ENCODE measurements around the gene DLX2. TPM values are rescaled to one million over a fixed set of nuclear protein-coding genes. Genes with fewer than 3 reads are reported as not detected.

Gene DLX2
- total RNA-seq, 2 donors from 2014 or later: 0.45 TPM; not detected in 1

DNA sequence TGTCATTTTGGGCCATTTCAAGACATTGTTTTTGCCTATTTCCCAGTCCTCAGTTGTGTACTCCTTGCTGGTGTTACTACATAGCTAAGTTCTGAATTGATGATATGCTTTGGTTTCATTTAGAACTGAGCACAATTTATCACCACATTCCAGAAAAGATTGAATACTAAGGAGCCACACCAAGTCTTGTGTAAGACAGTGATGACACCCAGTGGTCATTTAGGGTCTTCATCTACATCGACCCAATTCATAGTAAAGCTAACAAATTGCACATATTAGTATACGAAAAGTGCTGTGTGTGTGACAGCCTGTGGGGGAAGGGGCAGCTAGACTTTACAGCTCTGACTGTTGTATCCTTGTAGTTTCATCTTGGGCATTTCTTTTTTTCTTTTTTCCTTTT is 10.9 kb upstream of the DLX2 start:
- Histone ChIP-seq H3K4me3 (no peak overlapping the region), H3K4me1 (replicated peaks) (no peaks in the 10 kb centered on the region), H3K27ac (no peak overlapping the region), H3K27me3 (replicated peaks; ENCODE audit: insufficient read depth) (no peaks in the 10 kb centered on the region), H3K9me3 (no peaks in the 10 kb centered on the region), H3K36me3 (no peaks in the 10 kb centered on the region)
- WGBS: 35% methylated on average over 2 of the region's 2 CpGs
- DNase-seq (ENCODE audit: low spot score): no peak
- intact Hi-C loops (cut with DNase I): loop anchor here (5.0 kb wide), 1 partner anchor 516 kb away; no protein-coding TSS in a partner anchor
- TF ChIP-seq, protein P1, sequence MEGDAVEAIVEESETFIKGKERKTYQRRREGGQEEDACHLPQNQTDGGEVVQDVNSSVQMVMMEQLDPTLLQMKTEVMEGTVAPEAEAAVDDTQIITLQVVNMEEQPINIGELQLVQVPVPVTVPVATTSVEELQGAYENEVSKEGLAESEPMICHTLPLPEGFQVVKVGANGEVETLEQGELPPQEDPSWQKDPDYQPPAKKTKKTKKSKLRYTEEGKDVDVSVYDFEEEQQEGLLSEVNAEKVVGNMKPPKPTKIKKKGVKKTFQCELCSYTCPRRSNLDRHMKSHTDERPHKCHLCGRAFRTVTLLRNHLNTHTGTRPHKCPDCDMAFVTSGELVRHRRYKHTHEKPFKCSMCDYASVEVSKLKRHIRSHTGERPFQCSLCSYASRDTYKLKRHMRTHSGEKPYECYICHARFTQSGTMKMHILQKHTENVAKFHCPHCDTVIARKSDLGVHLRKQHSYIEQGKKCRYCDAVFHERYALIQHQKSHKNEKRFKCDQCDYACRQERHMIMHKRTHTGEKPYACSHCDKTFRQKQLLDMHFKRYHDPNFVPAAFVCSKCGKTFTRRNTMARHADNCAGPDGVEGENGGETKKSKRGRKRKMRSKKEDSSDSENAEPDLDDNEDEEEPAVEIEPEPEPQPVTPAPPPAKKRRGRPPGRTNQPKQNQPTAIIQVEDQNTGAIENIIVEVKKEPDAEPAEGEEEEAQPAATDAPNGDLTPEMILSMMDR (IDR thresholded peaks at IDR 0.05): peak in 2 of 4 experiments; percentile 21 to 39
- TF ChIP-seq POLR2AphosphoS5 (IDR thresholded peaks at IDR 0.05) (no peak), POLR2A (IDR thresholded peaks at IDR 0.05) (no peak)

DNA sequence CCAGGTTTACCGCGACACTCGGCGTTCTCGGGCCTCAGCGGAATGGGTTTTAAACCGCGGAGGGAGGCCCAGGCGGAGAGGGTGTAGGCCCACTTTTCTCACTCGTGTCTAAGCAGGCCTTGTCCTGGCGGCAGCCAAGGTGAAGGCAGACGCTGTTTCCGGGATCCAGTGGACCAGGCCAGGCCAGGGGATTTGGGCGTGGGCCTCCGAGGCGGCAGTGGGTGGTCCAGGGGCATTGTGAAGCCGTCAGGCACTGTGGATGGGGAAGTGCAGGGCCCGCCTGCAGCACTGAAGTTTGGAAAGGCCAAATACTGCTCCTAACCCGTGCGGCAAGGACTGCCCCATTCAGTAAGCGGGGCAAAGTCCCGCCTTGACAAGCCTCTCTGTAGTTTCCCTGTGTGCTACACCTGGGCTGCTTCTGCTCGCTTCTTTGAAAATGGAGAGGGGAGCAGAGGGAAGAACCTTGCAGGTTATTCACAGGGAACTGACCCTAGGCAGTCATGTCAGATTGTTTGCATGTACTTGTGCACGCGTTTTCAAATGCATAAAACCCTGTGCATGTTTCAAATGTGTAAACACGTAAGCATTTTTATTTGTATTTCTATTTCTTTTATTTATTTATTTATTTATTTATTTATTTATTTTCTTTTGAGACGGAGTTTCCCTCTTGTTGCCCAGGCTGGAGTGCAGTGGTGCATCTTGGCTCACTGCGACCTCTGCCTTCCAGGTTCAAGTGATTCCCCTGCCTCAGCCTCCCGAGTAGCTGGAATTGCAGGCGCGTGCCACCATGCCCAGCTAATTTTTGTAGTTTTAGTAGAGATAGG is 7.5 kb upstream of the DLX2 start:
- Histone ChIP-seq H3K4me1 (replicated peaks) (no peaks in the 10 kb centered on the region), H3K4me3 (no peak overlapping the region), H3K9me3 (no peaks in the 10 kb centered on the region), H3K27me3 (replicated peaks; ENCODE audit: insufficient read depth) (peaks cover 16% of the 10 kb centered on the region), H3K27ac (no peak overlapping the region), H3K36me3 (no peaks in the 10 kb centered on the region)
- DNase-seq (ENCODE audit: low spot score): no peak
- TF ChIP-seq POLR2AphosphoS5 (IDR thresholded peaks at IDR 0.05): no peak
- TF ChIP-seq POLR2A (IDR thresholded peaks at IDR 0.05): no peak
- TF ChIP-seq, protein P1 (IDR thresholded peaks at IDR 0.05): no peak
- intact Hi-C loops (cut with DNase I): loop anchor here (5.0 to 10.0 kb wide), 2 partner anchors 513 to 535 kb away; no protein-coding TSS in a partner anchor
- WGBS: 87% methylated on average over 31 of the region's 31 CpGs

DNA sequence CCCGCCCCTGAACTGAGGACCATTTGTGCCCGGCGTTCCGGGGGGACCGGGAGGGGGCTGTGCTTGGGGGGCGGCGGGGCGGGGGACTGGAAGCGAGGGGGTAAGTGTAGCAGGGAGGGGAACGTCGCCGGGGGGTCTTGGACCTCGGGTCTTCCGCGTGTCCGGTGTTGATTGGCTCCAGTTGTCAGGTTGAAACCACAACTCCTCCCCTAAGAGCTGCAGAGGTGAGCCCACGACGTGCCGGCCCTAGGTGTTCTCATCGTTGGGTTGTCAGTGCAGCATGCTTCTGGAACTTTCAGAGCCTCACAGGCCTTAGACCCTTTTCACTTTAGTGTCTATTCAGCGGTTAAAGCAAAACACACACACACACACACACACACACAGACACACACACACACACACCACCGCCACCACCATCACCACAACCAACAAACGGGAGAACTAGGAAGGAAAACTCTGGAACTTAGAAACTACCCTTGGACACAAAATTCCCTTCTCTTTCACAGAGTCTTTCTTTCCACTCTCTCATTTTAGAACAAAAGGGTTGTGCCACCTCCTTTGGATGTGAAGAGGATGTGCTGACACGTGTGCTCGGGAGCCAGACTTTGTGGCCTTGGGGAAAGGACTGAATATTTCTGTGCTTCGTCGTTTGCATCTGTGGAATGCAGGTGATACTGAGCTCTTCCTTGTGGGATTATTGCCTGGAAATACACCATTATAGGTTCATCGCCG is 6.7 kb upstream of the DLX2 start:
- no peak for DNase-seq (ENCODE audit: low spot score)
- intact Hi-C loops (cut with DNase I): loop anchor here (10.0 kb wide), 1 partner anchor 535 kb away; no protein-coding TSS in a partner anchor
- no peaks in the 10 kb centered on the region for H3K4me1 ChIP-seq (replicated peaks)
- TF ChIP-seq POLR2AphosphoS5 (IDR thresholded peaks at IDR 0.05): no peak
- TF ChIP-seq, protein P1 (IDR thresholded peaks at IDR 0.05): no peak
- TF ChIP-seq POLR2A (IDR thresholded peaks at IDR 0.05): no peak
- no peak overlapping the region for H3K27ac ChIP-seq
- H3K27me3 ChIP-seq (replicated peaks; ENCODE audit: insufficient read depth): peaks cover 20% of the 10 kb centered on the region
- H3K9me3 ChIP-seq: no peaks in the 10 kb centered on the region
- H3K4me3 ChIP-seq: no peak overlapping the region
- WGBS: 53% methylated on average over 26 of the region's 29 CpGs
- no peaks in the 10 kb centered on the region for H3K36me3 ChIP-seq

DNA sequence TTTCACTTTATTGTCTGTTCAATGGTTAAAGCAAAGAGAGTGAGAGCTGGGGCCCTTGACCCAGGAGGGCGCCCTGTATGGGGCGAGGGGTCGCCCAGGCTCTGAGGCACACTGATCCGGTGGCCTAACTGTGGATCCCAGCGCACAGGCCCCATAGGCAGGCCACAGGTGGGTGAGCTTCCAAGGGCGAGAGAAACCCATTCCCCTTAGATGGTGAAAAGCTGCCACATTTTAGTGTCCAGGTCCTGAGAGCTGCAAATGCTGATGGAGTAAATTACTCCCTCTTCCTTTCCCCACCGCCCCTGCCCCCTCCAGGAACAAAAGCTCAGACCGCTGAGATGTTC is 5.9 kb upstream of the DLX2 start:
- TF ChIP-seq POLR2AphosphoS5 (IDR thresholded peaks at IDR 0.05): no peak
- TF ChIP-seq, protein P1 (IDR thresholded peaks at IDR 0.05): no peak
- no peak for TF ChIP-seq POLR2A (IDR thresholded peaks at IDR 0.05)
- DNase-seq (ENCODE audit: low spot score): no peak
- no peaks in the 10 kb centered on the region for H3K9me3 ChIP-seq
- H3K36me3 ChIP-seq: no peaks in the 10 kb centered on the region
- peaks cover 23% of the 10 kb centered on the region for H3K27me3 ChIP-seq (replicated peaks; ENCODE audit: insufficient read depth)
- H3K4me3 ChIP-seq: no peak overlapping the region
- no peaks in the 10 kb centered on the region for H3K4me1 ChIP-seq (replicated peaks)
- WGBS: 60% methylated on average over 8 of the region's 8 CpGs
- intact Hi-C loops (cut with DNase I): loop anchor here (10.0 kb wide), 1 partner anchor 534 kb away; no protein-coding TSS in a partner anchor
- H3K27ac ChIP-seq: no peak overlapping the region
